HEK293T (cell line): ENCODE measurements around the gene FAH.

ENCODE experiments used
- CTBP1 ChIP-seq: fragments of 450-650 bp; IDR thresholded peaks from 2 replicates; pipeline ENCODE4 v1.6.1; 2016; ENCODE audit warnings: borderline replicate concordance
- FOXA1 ChIP-seq: fragments of 450-650 bp; IDR thresholded peaks from 2 replicates; pipeline ENCODE4 v1.6.1; 2016; ENCODE audit warnings: mild to moderate bottlenecking
- FOXM1 ChIP-seq: fragments of 450-650 bp; IDR thresholded peaks from 2 replicates; pipeline ENCODE4 v1.6.1; 2017; ENCODE audit warnings: mild to moderate bottlenecking, borderline replicate concordance
- NFRKB ChIP-seq: fragments of 450-650 bp; IDR thresholded peaks from 2 replicates; pipeline ENCODE4 v1.6.1; 2016; ENCODE audit warnings: mild to moderate bottlenecking, moderate library complexity
- PKNOX1 ChIP-seq: fragments of 450-650 bp; IDR thresholded peaks from 2 replicates; pipeline ENCODE4 v1.6.1; 2016
- SP1 ChIP-seq: fragments of 450-650 bp; IDR thresholded peaks from 2 replicates; pipeline ENCODE4 v1.6.1; 2017
- SUZ12 ChIP-seq: fragments of 450-650 bp; IDR thresholded peaks from 2 replicates; pipeline ENCODE4 v1.6.1; 2016; ENCODE audit warnings: mild to moderate bottlenecking
- ZNF384 ChIP-seq: fragments of 450-650 bp; IDR thresholded peaks from 2 replicates; pipeline ENCODE4 v1.6.1; 2016

DNA sequence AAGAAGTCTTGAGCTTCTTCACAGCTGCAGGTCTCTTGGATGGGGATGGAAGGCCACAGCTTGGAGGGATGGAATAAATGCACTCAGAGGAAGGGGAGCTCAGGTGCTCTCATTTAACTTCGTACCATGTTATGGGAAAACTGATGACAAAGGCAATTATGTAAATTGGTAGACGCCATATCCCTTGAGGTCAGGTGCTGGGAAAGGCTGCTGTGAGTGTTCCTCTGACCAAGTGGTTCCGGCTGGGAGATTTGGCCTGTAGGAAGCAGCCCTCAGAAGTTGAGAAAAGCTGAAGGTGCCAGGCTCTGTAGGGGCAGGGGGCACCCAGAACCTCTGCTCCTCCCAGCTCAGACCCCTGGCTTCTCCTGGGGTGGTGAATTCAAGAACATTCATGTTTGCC is 47.1 kb downstream of the FAH start:
- no peak for TF ChIP-seq ZNF384
- TF ChIP-seq SUZ12 = no peak
- TF ChIP-seq SP1 = no peak
- TF ChIP-seq PKNOX1 = no peak
- TF ChIP-seq FOXM1 = no peak
- TF ChIP-seq FOXA1 = no peak
- TF ChIP-seq CTBP1 = no peak
- TF ChIP-seq NFRKB = no peak
